ENCODE results near the gene RFX7.
"Not testable (repeated sequence)": the region's sequence is repeated elsewhere in the genome, so short reads cannot be mapped to it uniquely, and the experiment has no call there.

RFX7 gene

GRCh38 chr15:56243163-56244037, at the start of gene RFX7:
TSS of gene RFX7 (minus strand) at chr15:56243879. CDS start at chr15:56243285, 594 bp downstream.
- peak; percentile 70 for DNase-seq (ENCODE audit: low read depth)

GRCh38 chr15:56292546-56293316, 49.1 kb upstream of the RFX7 start:
- no peak for DNase-seq (ENCODE audit: low read depth)

GRCh38 chr15:56291741-56292140, 48.1 kb upstream of the RFX7 start:
- no peak for DNase-seq (ENCODE audit: low read depth)

GRCh38 chr15:56286213-56286612, 42.5 kb upstream of the RFX7 start:
- no peak for DNase-seq (ENCODE audit: low read depth)

GRCh38 chr15:56281145-56281544, 37.5 kb upstream of the RFX7 start:
- no peak for DNase-seq (ENCODE audit: low read depth)

GRCh38 chr15:56273724-56274123, 30.0 kb upstream of the RFX7 start:
- DNase-seq (ENCODE audit: low read depth) = no peak

- no peak for DNase-seq (ENCODE audit: low read depth)
Observed at GRCh38 chr15:56272454-56272853, 28.8 kb upstream of the RFX7 start.

- DNase-seq (ENCODE audit: low read depth) = not testable (repeated sequence)
Observed at GRCh38 chr15:56266465-56266864, 22.8 kb upstream of the RFX7 start.

GRCh38 chr15:56261854-56262509, 18.3 kb upstream of the RFX7 start:
- peak; percentile 1 for DNase-seq (ENCODE audit: low read depth)

GRCh38 chr15:56257306-56257705, 13.6 kb upstream of the RFX7 start:
- not testable (repeated sequence) for DNase-seq (ENCODE audit: low read depth)

GRCh38 chr15:56254265-56254664, 10.6 kb upstream of the RFX7 start:
- DNase-seq (ENCODE audit: low read depth) = no peak

GRCh38 chr15:56252386-56252785, 8.7 kb upstream of the RFX7 start:
- DNase-seq (ENCODE audit: low read depth) = no peak

GRCh38 chr15:56251315-56252095, 7.8 kb upstream of the RFX7 start:
- no peak for DNase-seq (ENCODE audit: low read depth)

- no peak for DNase-seq (ENCODE audit: low read depth)
Observed at GRCh38 chr15:56250626-56251025, 6.9 kb upstream of the RFX7 start.

GRCh38 chr15:56249092-56249491, 5.4 kb upstream of the RFX7 start:
- DNase-seq (ENCODE audit: low read depth) = peak; percentile 61

- DNase-seq (ENCODE audit: low read depth) = no peak
Observed at GRCh38 chr15:56248311-56248992, 4.8 kb upstream of the RFX7 start.

GRCh38 chr15:56247266-56247665, 3.6 kb upstream of the RFX7 start:
- no peak for DNase-seq (ENCODE audit: low read depth)

GRCh38 chr15:56245871-56246814, 2.5 kb upstream of the RFX7 start:
- DNase-seq (ENCODE audit: low read depth) = peak; percentile 83

- DNase-seq (ENCODE audit: low read depth) = no peak
Observed at GRCh38 chr15:56244811-56245576, 1.3 kb upstream of the RFX7 start.

All from fibroblast of gingiva (primary cell).